GM06990 (cell line): ENCODE data around the gene GFI1B.

Experiments used
- DNase-seq: peaks from one replicate; pipeline ENCODE4 v3.0.0-alpha.2; 2011; ENCODE audit not compliant: insufficient read length; ENCODE audit errors: extremely low read depth
- H3K27me3 ChIP-seq: replicated peaks from 2 replicates; pipeline ENCODE4 v1.6.0; 2011; ENCODE audit warnings: low read length; ENCODE audit not compliant: control insufficient read depth, insufficient read depth
- H3K36me3 ChIP-seq: 2 replicates; pipeline ENCODE4 v1.5.1; 2011; ENCODE audit warnings: low read length; ENCODE audit not compliant: control insufficient read depth, insufficient read depth
- H3K4me3 ChIP-seq: replicated peaks from 2 replicates; pipeline ENCODE4 v1.5.1; 2011; ENCODE audit warnings: low read depth, mild to moderate bottlenecking, control low read depth, low read length
- CTCF ChIP-seq: IDR thresholded peaks from 2 replicates; pipeline ENCODE4 v1.5.1; 2011; ENCODE audit warnings: low read length, control low read depth, mild to moderate bottlenecking, inconsistent platforms; ENCODE audit not compliant: insufficient read depth, poor library complexity, severe bottlenecking

Gene GFI1B

GRCh38 chr9:132946631-132947295, 31.7 kb upstream of the GFI1B start:
- no peaks in the 10 kb centered on the region for H3K36me3 ChIP-seq
- no peaks in the 10 kb centered on the region for H3K27me3 ChIP-seq
- no peak for DNase-seq

GRCh38 chr9:132947756-132948155, 30.7 kb upstream of the GFI1B start:
- no peak for DNase-seq
- no peak for TF ChIP-seq CTCF
- H3K36me3 ChIP-seq: no peaks in the 10 kb centered on the region
- no peak overlapping the region for H3K4me3 ChIP-seq
- no peaks in the 10 kb centered on the region for H3K27me3 ChIP-seq

More at GRCh38 chr9:132946631-132947295, 31.7 kb upstream of the GFI1B start:
- H3K4me3 ChIP-seq: no peak overlapping the region
- no peak for TF ChIP-seq CTCF

GRCh38 chr9:132948482-132949050, 29.9 kb upstream of the GFI1B start:
- Histone ChIP-seq H3K27me3 (no peaks in the 10 kb centered on the region), H3K4me3 (no peak overlapping the region), H3K36me3 (no peaks in the 10 kb centered on the region)
- no peak for DNase-seq
- no peak for TF ChIP-seq CTCF

GRCh38 chr9:132949709-132950108, 28.8 kb upstream of the GFI1B start:
- Histone ChIP-seq H3K4me3 (no peak overlapping the region), H3K27me3 (no peaks in the 10 kb centered on the region), H3K36me3 (no peaks in the 10 kb centered on the region)
- no peak for DNase-seq
- no peak for TF ChIP-seq CTCF

- no peak for DNase-seq
- TF ChIP-seq CTCF: no peak
- Histone ChIP-seq H3K4me3 (no peak overlapping the region), H3K27me3 (no peaks in the 10 kb centered on the region), H3K36me3 (no peaks in the 10 kb centered on the region)
Measured at GRCh38 chr9:132955123-132955522, 23.4 kb upstream of the GFI1B start.
